Kidney epithelial cell (primary cell): ENCODE data around the gene SUPT5H. TPM values are rescaled to one million over a fixed set of nuclear protein-coding genes. Genes with fewer than 3 reads are reported as not detected.

Source experiments
- DNase-seq: peaks from one replicate; pipeline ENCODE4 v3.0.0-alpha.2; 2010; ENCODE audit warnings: low read depth
- H3K27me3 ChIP-seq: 2 replicates; pipeline ENCODE4 v1.6.0; 2011; ENCODE audit warnings: low read length; ENCODE audit not compliant: control insufficient read depth, insufficient read depth
- H3K36me3 ChIP-seq: 2 replicates; pipeline ENCODE4 v1.5.1; 2011; ENCODE audit warnings: low read length; ENCODE audit not compliant: control insufficient read depth, insufficient read depth
- H3K4me3 ChIP-seq: 2 replicates; pipeline ENCODE4 v1.5.1; 2011; ENCODE audit warnings: low read depth, mild to moderate bottlenecking, control low read depth, low read length
- CTCF ChIP-seq: IDR thresholded peaks from 2 replicates; pipeline ENCODE4 v1.5.1; 2011; ENCODE audit warnings: mild to moderate bottlenecking, moderate library complexity, low read length, control low read depth, inconsistent platforms; ENCODE audit not compliant: insufficient read depth, poor library complexity, severe bottlenecking
- total RNA-seq: library from RNA; depleted of rRNA; stranded (reverse); fragments of >200 nt; gene quantifications from 2 replicates; pipeline ENCODE4 v1.2.3, GENCODE V29; 2015

The SUPT5H gene
- total RNA-seq, 1 donor from 2014 or later: 121 TPM

GRCh38 chr19:39500543-39500942 is 55.2 kb downstream of the SUPT5H start:
- Histone ChIP-seq H3K4me3 (no peak overlapping the region), H3K36me3 (no peaks in the 10 kb centered on the region), H3K27me3 (peaks cover 56% of the 10 kb centered on the region)
- TF ChIP-seq CTCF: no peak
- DNase-seq: no peak

- TF ChIP-seq CTCF: no peak
- DNase-seq: no peak
- H3K4me3 ChIP-seq: no peak overlapping the region
- no peaks in the 10 kb centered on the region for H3K36me3 ChIP-seq
- peaks cover 53% of the 10 kb centered on the region for H3K27me3 ChIP-seq
Observed at GRCh38 chr19:39501340-39501739, 56.0 kb downstream of the SUPT5H start.

- TF ChIP-seq CTCF: peak; percentile 28
- Histone ChIP-seq H3K4me3 (no peak overlapping the region), H3K36me3 (no peaks in the 10 kb centered on the region), H3K27me3 (peaks cover 43% of the 10 kb centered on the region)
- no peak for DNase-seq
Observed at GRCh38 chr19:39502640-39503417, 57.4 kb downstream of the SUPT5H start.

- Histone ChIP-seq H3K36me3 (no peaks in the 10 kb centered on the region), H3K27me3 (peaks cover 16% of the 10 kb centered on the region), H3K4me3 (no peak overlapping the region)
- TF ChIP-seq CTCF: no peak
- no peak for DNase-seq
Observed at GRCh38 chr19:39506598-39506943, 61.2 kb downstream of the SUPT5H start.

- DNase-seq: peak; percentile 25
- Histone ChIP-seq H3K27me3 (peaks cover 17% of the 10 kb centered on the region), H3K36me3 (no peaks in the 10 kb centered on the region), H3K4me3 (peak overlapping the region; percentile 37)
- no peak for TF ChIP-seq CTCF
Observed at GRCh38 chr19:39506944-39507714, 61.7 kb downstream of the SUPT5H start.
